ENCODE results near the gene AFG3L2.

DNA sequence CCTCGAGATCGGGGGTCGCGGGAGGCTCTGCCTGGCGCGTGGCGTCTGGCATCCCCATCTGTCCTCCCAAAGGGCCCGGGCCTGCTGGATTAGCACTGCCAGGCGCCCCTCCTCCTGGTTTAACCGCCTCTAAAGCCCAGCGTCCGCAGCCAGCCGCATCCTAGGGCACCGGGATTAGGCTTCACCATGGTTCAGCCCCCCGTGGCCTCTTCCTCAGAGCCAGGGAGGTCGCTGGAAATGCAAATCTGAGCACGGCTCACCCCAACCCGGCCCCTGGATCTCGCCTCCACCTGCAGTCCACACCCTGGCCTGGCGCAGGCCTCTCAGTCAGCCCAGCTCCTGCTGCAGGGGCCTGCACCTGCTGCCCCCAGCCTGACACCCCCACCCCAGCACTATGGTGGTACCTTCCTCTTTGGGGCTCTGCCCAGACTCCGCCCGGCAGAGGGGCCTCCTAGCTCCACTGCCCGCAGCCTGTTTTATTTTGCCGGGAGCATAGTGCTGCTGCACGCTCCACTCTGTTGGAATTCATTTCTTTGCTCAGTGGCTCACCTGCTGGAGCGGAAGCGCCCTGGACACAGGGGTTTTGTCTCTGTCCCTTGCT, 43.9 kb upstream of the AFG3L2 start:
- TF ChIP-seq, protein P1, sequence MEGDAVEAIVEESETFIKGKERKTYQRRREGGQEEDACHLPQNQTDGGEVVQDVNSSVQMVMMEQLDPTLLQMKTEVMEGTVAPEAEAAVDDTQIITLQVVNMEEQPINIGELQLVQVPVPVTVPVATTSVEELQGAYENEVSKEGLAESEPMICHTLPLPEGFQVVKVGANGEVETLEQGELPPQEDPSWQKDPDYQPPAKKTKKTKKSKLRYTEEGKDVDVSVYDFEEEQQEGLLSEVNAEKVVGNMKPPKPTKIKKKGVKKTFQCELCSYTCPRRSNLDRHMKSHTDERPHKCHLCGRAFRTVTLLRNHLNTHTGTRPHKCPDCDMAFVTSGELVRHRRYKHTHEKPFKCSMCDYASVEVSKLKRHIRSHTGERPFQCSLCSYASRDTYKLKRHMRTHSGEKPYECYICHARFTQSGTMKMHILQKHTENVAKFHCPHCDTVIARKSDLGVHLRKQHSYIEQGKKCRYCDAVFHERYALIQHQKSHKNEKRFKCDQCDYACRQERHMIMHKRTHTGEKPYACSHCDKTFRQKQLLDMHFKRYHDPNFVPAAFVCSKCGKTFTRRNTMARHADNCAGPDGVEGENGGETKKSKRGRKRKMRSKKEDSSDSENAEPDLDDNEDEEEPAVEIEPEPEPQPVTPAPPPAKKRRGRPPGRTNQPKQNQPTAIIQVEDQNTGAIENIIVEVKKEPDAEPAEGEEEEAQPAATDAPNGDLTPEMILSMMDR (IDR thresholded peaks at IDR 0.05; ENCODE audit: low read length): no peak
- TF ChIP-seq EZH2 (IDR thresholded peaks at IDR 0.05; ENCODE audit: borderline replicate concordance, low read length): no peak

Data from OCI-LY1 (cell line).